ENCODE results near the gene TXK. TPM values are rescaled to one million over a fixed set of nuclear protein-coding genes. Genes with fewer than 3 reads are reported as not detected.

Gene TXK
- total RNA-seq, 2 donors from 2014 or later, result 37.8 to 52.3 TPM

DNA sequence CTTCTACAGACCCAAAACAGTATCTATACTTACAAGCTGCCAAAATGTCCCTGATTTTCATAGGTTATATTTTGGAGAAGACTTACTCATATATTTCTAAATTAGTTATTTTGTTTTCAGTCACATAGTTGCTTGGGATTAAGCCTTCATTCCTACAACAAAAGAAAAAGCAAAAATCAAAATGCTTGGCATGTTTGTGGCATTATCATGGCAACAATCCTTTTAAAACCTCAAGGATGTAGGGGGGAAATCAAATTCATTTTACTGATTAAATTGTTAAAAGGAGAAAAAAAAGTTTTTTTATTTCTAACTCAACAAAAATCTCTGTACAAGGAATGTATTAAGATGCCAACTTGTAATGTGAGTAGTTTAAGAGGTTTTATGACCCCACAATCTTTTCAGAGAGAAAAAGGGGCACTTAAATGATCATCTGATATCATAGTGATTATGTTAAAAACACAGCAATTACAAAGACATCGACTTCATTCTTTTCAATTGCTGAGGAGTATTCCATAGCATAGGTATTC is 23.5 kb downstream of the TXK start:
- Mint-ChIP-seq H3K4me1 (ENCODE audit: low read depth) (peaks cover 57% of the 10 kb centered on the region), H3K4me3 (no peak overlapping the region), H3K36me3 (ENCODE audit: insufficient read depth in 2 of 2) (peaks cover 1 to 15% of the 10 kb centered on the region in 2 donors), H3K27ac (no peak overlapping the region), H3K27me3 (ENCODE audit: low read depth) (no peaks in the 10 kb centered on the region), H3K9me3 (no peaks in the 10 kb centered on the region)
- DNase-seq (no peak), ATAC-seq (replicated peaks in 1 of 2) (no peak)

DNA sequence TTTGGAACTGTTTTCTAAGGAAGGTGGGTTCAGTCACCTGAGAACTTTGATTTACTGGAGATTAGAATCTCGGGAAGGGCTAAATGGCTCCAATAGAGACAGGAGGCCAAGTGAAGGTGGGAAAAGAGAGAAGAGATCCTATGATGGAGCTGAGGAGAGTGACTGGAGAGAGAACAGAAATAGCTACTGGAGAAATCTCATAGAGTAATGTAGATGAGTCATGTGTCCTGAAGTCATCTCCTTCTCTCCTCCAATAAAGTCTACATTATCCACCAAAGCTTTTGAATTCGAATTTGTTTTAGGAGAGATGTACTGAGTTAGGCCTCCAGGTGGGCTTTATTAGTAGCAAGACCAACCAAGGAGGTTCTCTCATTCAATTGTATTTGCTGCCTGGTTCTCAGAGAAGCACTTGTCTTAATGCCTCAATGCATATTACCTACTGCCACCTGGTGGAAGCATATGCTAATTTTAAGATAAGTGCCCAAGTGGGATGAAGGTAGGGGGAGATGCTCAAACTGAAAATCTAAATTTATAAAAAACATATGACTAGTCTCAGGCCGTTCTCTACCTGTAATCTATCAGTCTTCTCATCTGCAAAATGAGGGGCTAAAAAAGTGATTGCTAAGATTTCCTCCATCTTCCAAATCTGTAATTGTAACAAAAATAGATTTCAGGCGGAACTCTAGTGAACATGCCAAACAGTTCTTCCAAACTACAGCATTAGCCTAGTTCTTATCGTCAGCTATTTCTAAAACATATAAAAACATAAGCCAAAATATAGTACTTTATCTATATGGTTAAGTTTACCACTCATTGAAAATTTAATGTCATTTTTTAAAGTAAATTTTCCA is 24.4 kb downstream of the TXK start:
- Mint-ChIP-seq H3K4me1 (ENCODE audit: low read depth) (peaks cover 62% of the 10 kb centered on the region), H3K27me3 (ENCODE audit: low read depth) (no peaks in the 10 kb centered on the region), H3K4me3 (no peak overlapping the region), H3K36me3 (ENCODE audit: insufficient read depth in 2 of 2) (peaks cover 1 to 15% of the 10 kb centered on the region in 2 donors), H3K27ac (no peak overlapping the region), H3K9me3 (no peaks in the 10 kb centered on the region)
- DNase-seq (peak in 1 of 2 donors; percentile 35), ATAC-seq (replicated peaks in 1 of 2) (peak; percentile 67 to 76)

GRCh38 chr4:48108309-48109073 is 25.6 kb downstream of the TXK start:
- no peak for DNase-seq
- peaks cover 4 to 17% of the 10 kb centered on the region in 2 donors for H3K36me3 Mint-ChIP-seq (ENCODE audit: insufficient read depth in 2 of 2)
- no peak overlapping the region for H3K27ac Mint-ChIP-seq
- no peak overlapping the region for H3K4me3 Mint-ChIP-seq
- no peaks in the 10 kb centered on the region for H3K27me3 Mint-ChIP-seq (ENCODE audit: low read depth)
- no peaks in the 10 kb centered on the region for H3K9me3 Mint-ChIP-seq
- ATAC-seq (replicated peaks in 1 of 2), result no peak
- peaks cover 56% of the 10 kb centered on the region for H3K4me1 Mint-ChIP-seq (ENCODE audit: low read depth)

DNA sequence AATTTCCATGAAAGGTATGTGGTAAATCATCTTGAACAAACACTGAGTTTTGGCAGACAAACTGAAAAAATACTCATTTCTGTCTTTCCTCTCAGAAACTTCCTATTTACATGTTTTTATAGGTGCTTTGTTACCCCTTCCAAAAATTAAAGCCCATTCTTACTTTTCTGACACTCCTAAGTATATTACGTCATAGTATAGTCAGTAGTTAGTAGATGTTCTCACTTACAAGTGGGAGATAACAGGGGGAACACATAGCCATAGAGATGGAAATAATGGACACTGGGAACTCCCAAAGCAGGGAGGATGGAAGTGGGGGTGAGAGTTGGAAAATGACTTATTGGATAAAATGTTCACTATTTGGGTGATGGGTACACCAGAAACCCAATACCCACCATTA is 28.8 kb downstream of the TXK start:
- DNase-seq, result no peak
- H3K9me3 Mint-ChIP-seq, result no peaks in the 10 kb centered on the region

GRCh38 chr4:48103483-48104139 is 30.4 kb downstream of the TXK start:
- H3K27me3 Mint-ChIP-seq (ENCODE audit: low read depth), result no peaks in the 10 kb centered on the region
- H3K9me3 Mint-ChIP-seq, result no peaks in the 10 kb centered on the region
- H3K36me3 Mint-ChIP-seq (ENCODE audit: insufficient read depth in 2 of 2), result peaks cover 8 to 26% of the 10 kb centered on the region in 2 donors
- DNase-seq (no peak), ATAC-seq (replicated peaks in 1 of 2) (peak; percentile 89 to 92)
- peak overlapping the region; percentile 75 to 84 for H3K4me3 Mint-ChIP-seq
- H3K4me1 Mint-ChIP-seq (ENCODE audit: low read depth), result peaks cover 43% of the 10 kb centered on the region
- peak overlapping the region; percentile 88 for H3K27ac Mint-ChIP-seq

More for the DNA sequence above, 28.8 kb downstream of the TXK start:
- Mint-ChIP-seq H3K4me1 (ENCODE audit: low read depth) (peaks cover 55% of the 10 kb centered on the region), H3K4me3 (no peak overlapping the region), H3K27ac (no peak overlapping the region), H3K36me3 (ENCODE audit: insufficient read depth in 2 of 2) (peaks cover 6 to 27% of the 10 kb centered on the region in 2 donors), H3K27me3 (ENCODE audit: low read depth) (no peaks in the 10 kb centered on the region)
- no peak for ATAC-seq (replicated peaks in 1 of 2)

DNA sequence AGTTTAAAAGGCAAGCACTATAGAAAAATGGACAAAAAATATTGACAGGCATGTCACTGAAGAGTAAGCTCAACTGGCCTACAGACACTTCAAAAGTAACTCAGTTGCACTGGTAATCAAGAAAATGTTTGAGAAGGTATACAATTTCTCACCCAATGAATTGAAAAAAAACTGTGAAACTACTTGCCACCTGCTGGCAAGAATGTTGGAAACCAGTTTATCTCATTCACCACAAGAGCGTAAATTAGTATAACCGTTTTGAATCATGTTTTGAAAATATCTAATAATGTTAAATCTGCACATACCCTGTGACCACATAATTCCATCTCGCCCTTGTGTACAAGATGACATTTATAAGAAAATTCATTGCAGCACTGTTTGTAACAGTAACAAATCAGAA is 31.7 kb downstream of the TXK start:
- Mint-ChIP-seq H3K4me1 (ENCODE audit: low read depth) (peaks cover 43% of the 10 kb centered on the region), H3K4me3 (no peak overlapping the region), H3K27ac (no peak overlapping the region), H3K36me3 (ENCODE audit: insufficient read depth in 2 of 2) (peaks cover 8 to 25% of the 10 kb centered on the region in 2 donors), H3K27me3 (ENCODE audit: low read depth) (no peaks in the 10 kb centered on the region), H3K9me3 (no peaks in the 10 kb centered on the region)
- ATAC-seq (replicated peaks in 1 of 2), result no peak
- no peak for DNase-seq

DNA sequence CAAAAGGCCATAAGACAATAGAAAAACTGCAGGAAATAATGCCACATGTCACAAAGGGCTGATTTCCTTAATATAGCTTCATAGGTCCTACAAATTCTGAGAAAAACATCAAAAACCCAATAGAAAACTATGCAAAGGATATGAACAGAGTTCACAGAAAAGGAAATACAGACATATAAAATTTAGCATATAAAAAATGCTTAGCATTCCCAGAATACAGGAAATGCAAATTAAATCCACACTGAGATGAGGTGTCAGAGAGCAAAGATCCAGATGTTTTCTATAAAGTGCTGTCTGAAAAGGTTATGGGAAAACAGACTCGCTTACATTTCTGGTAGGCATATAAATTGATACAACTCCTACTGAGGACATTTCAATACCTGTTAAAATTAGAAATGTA is 33.8 kb downstream of the TXK start:
- ATAC-seq (replicated peaks in 1 of 2), result no peak
- H3K9me3 Mint-ChIP-seq, result no peaks in the 10 kb centered on the region

GRCh38 chr4:48095441-48095840 is 38.6 kb downstream of the TXK start:
- Mint-ChIP-seq H3K27me3 (ENCODE audit: low read depth) (no peaks in the 10 kb centered on the region), H3K36me3 (ENCODE audit: insufficient read depth in 2 of 2) (peaks cover 8 to 9% of the 10 kb centered on the region in 2 donors), H3K4me3 (no peak overlapping the region), H3K4me1 (ENCODE audit: low read depth) (peaks cover 10% of the 10 kb centered on the region), H3K27ac (peak overlapping the region; percentile 4), H3K9me3 (no peaks in the 10 kb centered on the region)
- ATAC-seq (replicated peaks in 1 of 2) (no peak), DNase-seq (no peak)

More for the DNA sequence above, 33.8 kb downstream of the TXK start:
- DNase-seq, result no peak
- H3K27me3 Mint-ChIP-seq (ENCODE audit: low read depth), result no peaks in the 10 kb centered on the region
- H3K36me3 Mint-ChIP-seq (ENCODE audit: insufficient read depth in 2 of 2), result peaks cover 10 to 20% of the 10 kb centered on the region in 2 donors
- H3K27ac Mint-ChIP-seq, result no peak overlapping the region
- H3K4me3 Mint-ChIP-seq, result no peak overlapping the region
- H3K4me1 Mint-ChIP-seq (ENCODE audit: low read depth), result peaks cover 33% of the 10 kb centered on the region

DNA sequence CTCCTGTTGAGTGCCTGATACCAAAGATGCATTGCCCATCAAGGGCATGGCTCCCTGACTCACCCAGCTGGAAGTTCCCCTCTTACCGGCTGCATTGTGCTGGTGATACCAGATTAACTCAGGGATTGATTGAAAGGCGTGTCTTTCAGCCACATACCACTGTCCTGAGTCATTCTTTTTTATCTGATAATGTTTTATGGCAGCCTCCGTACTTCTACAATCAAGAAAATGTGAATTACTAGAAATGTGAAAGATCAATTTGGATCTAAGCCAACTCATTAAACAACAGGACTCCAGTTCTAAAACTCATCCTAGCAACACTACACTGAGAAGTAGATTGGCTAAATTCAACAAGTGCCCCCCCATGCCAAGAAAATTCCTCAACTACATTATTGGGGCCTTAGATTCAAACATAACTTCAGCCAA is 40.0 kb downstream of the TXK start:
- ATAC-seq (replicated peaks in 1 of 2) (peak; percentile 100), DNase-seq (peak; percentile 68 to 79)
- Mint-ChIP-seq H3K27ac (peak overlapping the region; percentile 84), H3K9me3 (no peaks in the 10 kb centered on the region), H3K36me3 (ENCODE audit: insufficient read depth in 2 of 2) (peaks cover 7% of the 10 kb centered on the region in 2 donors), H3K27me3 (ENCODE audit: low read depth) (no peaks in the 10 kb centered on the region), H3K4me1 (ENCODE audit: low read depth) (peaks cover 6% of the 10 kb centered on the region), H3K4me3 (peak overlapping the region; percentile 25 to 80)

- H3K4me1 Mint-ChIP-seq (ENCODE audit: low read depth), result peaks cover 15% of the 10 kb centered on the region
- H3K27me3 Mint-ChIP-seq (ENCODE audit: low read depth), result no peaks in the 10 kb centered on the region
- H3K9me3 Mint-ChIP-seq, result no peaks in the 10 kb centered on the region
- H3K36me3 Mint-ChIP-seq (ENCODE audit: insufficient read depth in 2 of 2), result peaks cover 8% of the 10 kb centered on the region in 2 donors
- no peak for ATAC-seq (replicated peaks in 1 of 2)
- DNase-seq, result no peak
- H3K27ac Mint-ChIP-seq, result no peak overlapping the region
- no peak overlapping the region for H3K4me3 Mint-ChIP-seq
Measured at GRCh38 chr4:48090621-48091020, 43.4 kb downstream of the TXK start.

DNA sequence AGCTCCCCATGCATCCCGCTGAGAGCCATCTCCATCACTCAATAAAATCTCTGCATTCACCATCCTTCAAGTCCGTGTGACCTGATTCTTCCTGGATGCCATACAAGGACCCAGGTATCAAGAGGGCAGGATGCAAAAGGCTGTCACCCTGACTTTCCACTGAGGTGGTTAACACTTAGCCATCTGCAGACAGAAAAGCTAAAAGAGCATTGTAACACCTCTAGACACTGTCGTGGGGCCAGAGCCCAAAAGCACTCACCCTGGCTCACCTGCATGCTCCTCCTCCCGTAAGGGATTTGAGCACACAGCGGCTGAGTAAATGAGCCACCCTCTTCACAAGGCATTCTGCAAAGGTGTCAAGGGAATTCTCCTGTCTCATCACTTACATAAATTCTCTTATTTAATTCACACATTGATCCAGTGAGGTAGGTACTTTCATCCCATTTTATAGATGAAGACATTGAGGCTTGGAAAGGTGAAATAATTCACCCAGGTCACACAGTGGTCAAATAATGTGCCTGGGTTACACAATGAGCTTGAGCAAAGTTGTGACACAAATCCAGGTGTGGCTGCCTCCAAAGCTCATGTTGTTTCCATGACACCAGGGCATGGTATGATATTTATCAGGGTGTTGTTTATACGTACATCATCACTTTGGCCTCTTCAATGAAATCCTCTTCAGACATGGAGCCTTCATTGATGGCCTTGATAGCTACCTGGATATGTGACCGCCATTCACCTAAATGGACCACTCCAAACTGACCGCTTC is 48.0 kb downstream of the TXK start:
- H3K27ac Mint-ChIP-seq, result no peak overlapping the region
- H3K4me1 Mint-ChIP-seq (ENCODE audit: low read depth), result peaks cover 32% of the 10 kb centered on the region
- no peaks in the 10 kb centered on the region for H3K27me3 Mint-ChIP-seq (ENCODE audit: low read depth)
- no peak overlapping the region for H3K4me3 Mint-ChIP-seq
- H3K9me3 Mint-ChIP-seq, result no peaks in the 10 kb centered on the region
- no peak for ATAC-seq (replicated peaks in 1 of 2)
- DNase-seq, result no peak
- H3K36me3 Mint-ChIP-seq (ENCODE audit: insufficient read depth in 2 of 2), result peaks cover 6 to 12% of the 10 kb centered on the region in 2 donors

GRCh38 chr4:48082956-48083355 is 51.1 kb downstream of the TXK start:
- peaks cover 5 to 17% of the 10 kb centered on the region in 2 donors for H3K36me3 Mint-ChIP-seq (ENCODE audit: insufficient read depth in 2 of 2)
- ATAC-seq (replicated peaks in 1 of 2) (no peak), DNase-seq (no peak)
- H3K4me3 Mint-ChIP-seq, result no peak overlapping the region
- peaks cover 48% of the 10 kb centered on the region for H3K4me1 Mint-ChIP-seq (ENCODE audit: low read depth)
- no peaks in the 10 kb centered on the region for H3K27me3 Mint-ChIP-seq (ENCODE audit: low read depth)
- H3K9me3 Mint-ChIP-seq, result no peaks in the 10 kb centered on the region
- no peak overlapping the region for H3K27ac Mint-ChIP-seq

Measured in activated T-cell treated with anti-CD3 and anti-CD28 coated beads, Interleukin-2, amount 50 U/mL, for 72 hours (primary cell).